ENCODE measurements around the gene C19orf25. TPM values are rescaled to one million over a fixed set of nuclear protein-coding genes. Genes with fewer than 3 reads are reported as not detected.

Gene C19orf25
- polyA plus RNA-seq, 1 of the 3 experiments (the other 2 are of a cell fraction), result 25.3 TPM

DNA sequence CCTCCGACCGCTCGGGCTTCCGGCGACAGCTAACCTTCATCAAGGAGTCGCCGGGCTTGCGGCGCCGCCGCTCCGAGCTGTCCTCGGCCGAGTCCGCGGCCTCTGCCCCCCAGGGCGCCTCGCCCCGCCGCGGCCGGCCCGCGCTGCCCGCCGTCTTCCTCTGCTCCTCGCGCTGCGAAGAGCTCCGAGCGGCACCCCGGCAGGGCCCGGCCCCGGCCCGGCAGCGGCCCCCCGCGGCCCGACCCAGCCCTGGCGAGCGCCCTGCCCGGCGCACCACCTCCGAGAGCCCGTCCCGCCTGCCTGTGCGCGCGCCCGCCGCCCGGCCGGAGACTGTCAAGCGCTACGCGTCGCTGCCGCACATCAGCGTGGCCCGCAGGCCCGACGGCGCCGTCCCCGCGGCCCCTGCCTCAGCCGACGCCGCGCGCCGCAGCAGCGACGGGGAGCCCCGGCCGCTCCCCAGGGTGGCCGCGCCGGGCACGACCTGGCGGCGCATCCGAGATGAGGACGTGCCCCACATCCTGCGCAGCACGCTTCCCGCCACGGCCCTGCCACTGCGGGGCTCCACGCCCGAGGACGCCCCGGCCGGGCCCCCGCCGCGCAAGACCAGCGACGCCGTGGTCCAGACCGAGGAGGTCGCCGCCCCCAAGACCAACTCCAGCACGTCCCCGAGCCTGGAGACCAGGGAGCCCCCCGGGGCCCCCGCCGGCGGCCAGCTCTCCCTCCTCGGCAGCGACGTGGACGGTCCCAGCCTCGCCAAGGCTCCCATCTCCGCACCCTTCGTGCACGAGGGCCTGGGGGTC lies 9.6 kb downstream of the C19orf25 start:
- peaks cover 0 to 22% of the 10 kb centered on the region in 2 experiments for H3K36me3 ChIP-seq (replicated peaks in 1 of 2; ENCODE audit: control insufficient read depth in 1 of 2, insufficient read depth in 2 of 2, low read length in 1 of 2)
- H3K9me2 ChIP-seq, result no peaks in the 10 kb centered on the region
- no peaks in the 10 kb centered on the region for H3K9me3 ChIP-seq
- 94% methylated on average over 51 of the region's 117 CpGs for WGBS (ENCODE audit: low lambda C conversion rate)
- peaks cover 8% of the 10 kb centered on the region; the same call in 1 of the 2 replicates for H3K79me2 ChIP-seq (ENCODE audit: insufficient read depth)
- H3K4me3 ChIP-seq (ENCODE audit: low read depth in 2 of 2, low read length in 1 of 2), result no peak overlapping the region
- no peaks in the 10 kb centered on the region for H3F3A ChIP-seq (replicated peaks; ENCODE audit: insufficient read depth)
- H3K4me1 ChIP-seq (ENCODE audit: control insufficient read depth in 1 of 2, insufficient read depth in 2 of 2, low read depth in 1 of 2, low read length in 1 of 2), result peaks cover 0 to 14% of the 10 kb centered on the region in 2 experiments; a peak in 1 of 4 replicates
- H3K4me2 ChIP-seq, result no peak overlapping the region
- no peak overlapping the region; a peak in 1 of 4 replicates for H3K27ac ChIP-seq (ENCODE audit: low read depth in 2 of 2, low read length in 1 of 2)
- no peak overlapping the region for H3K9ac ChIP-seq
- TF ChIP-seq MEF2A (IDR thresholded peaks at IDR 0.05; ENCODE audit: borderline replicate concordance, low read depth) (no peak), USF1 (IDR thresholded peaks at IDR 0.05; ENCODE audit: borderline replicate concordance, low read depth) (no peak), MAX (IDR thresholded peaks at IDR 0.05; ENCODE audit: low read depth) (no peak), RAD21 (IDR thresholded peaks at IDR 0.05; ENCODE audit: low read length) (no peak), SMC3 (IDR thresholded peaks at IDR 0.05; ENCODE audit: low read depth, low read length) (no peak)
- TF ChIP-seq, protein P1, sequence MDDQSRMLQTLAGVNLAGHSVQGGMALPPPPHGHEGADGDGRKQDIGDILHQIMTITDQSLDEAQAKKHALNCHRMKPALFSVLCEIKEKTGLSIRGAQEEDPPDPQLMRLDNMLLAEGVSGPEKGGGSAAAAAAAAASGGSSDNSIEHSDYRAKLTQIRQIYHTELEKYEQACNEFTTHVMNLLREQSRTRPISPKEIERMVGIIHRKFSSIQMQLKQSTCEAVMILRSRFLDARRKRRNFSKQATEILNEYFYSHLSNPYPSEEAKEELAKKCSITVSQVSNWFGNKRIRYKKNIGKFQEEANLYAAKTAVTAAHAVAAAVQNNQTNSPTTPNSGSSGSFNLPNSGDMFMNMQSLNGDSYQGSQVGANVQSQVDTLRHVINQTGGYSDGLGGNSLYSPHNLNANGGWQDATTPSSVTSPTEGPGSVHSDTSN (IDR thresholded peaks at IDR 0.05), result no peak
- H4K20me1 ChIP-seq (ENCODE audit: insufficient read depth), result peaks cover 23% of the 10 kb centered on the region
- DNase-seq, result no peak
- H2AFZ ChIP-seq (ENCODE audit: low read depth), result no peak overlapping the region
- no peaks in the 10 kb centered on the region for H3K27me3 ChIP-seq (ENCODE audit: insufficient read depth)
- ChIA-PET CTCF (interaction anchor here (2.7 kb wide), 1 partner anchor 24 kb away, joined by 11 read pairs; no protein-coding TSS in a partner anchor), POLR2A (no interaction called here)

DNA sequence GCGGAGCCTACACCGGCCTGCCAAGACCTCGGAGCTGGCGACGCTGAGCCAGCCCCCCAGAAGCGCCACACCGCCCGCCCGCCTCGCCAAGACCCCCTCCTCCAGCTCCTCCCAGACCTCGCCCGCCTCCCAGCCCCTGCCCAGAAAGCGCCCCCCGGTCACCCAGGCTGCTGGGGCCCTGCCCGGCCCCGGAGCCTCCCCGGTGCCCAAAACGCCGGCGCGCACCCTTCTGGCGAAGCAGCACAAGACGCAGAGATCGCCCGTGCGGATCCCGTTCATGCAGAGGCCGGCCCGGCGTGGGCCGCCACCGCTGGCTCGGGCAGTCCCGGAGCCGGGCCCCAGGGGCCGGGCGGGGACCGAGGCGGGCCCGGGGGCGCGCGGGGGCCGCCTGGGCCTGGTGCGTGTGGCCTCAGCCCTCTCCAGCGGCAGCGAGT lies 10.2 kb downstream of the C19orf25 start:
- peaks cover 0 to 22% of the 10 kb centered on the region in 2 experiments for H3K36me3 ChIP-seq (replicated peaks in 1 of 2; ENCODE audit: control insufficient read depth in 1 of 2, insufficient read depth in 2 of 2, low read length in 1 of 2)
- WGBS (ENCODE audit: low lambda C conversion rate), result 75% methylated on average over 2 of the region's 47 CpGs
- H3K4me3 ChIP-seq (ENCODE audit: low read depth in 2 of 2, low read length in 1 of 2), result no peak overlapping the region
- no peaks in the 10 kb centered on the region for H3F3A ChIP-seq (replicated peaks; ENCODE audit: insufficient read depth)
- peaks cover 0 to 12% of the 10 kb centered on the region in 2 experiments; a peak in 1 of 4 replicates for H3K4me1 ChIP-seq (ENCODE audit: control insufficient read depth in 1 of 2, insufficient read depth in 2 of 2, low read depth in 1 of 2, low read length in 1 of 2)
- H3K9me2 ChIP-seq, result no peaks in the 10 kb centered on the region
- no peak overlapping the region for H3K9ac ChIP-seq
- H4K20me1 ChIP-seq (ENCODE audit: insufficient read depth), result peaks cover 18% of the 10 kb centered on the region; the same call in 1 of the 2 replicates
- H3K4me2 ChIP-seq, result no peak overlapping the region
- peaks cover 8% of the 10 kb centered on the region; the same call in 1 of the 2 replicates for H3K79me2 ChIP-seq (ENCODE audit: insufficient read depth)
- POLR2A ChIA-PET, result no interaction called here
- H2AFZ ChIP-seq (ENCODE audit: low read depth), result no peak overlapping the region
- H3K9me3 ChIP-seq, result no peaks in the 10 kb centered on the region
- DNase-seq, result no peak
- TF ChIP-seq YY1 (IDR thresholded peaks at IDR 0.05; ENCODE audit: low read depth), result no peak
- CTCF ChIA-PET, result interaction anchor here (2.7 kb wide), 1 partner anchor 24 kb away, joined by 11 read pairs; no protein-coding TSS in a partner anchor
- no peaks in the 10 kb centered on the region for H3K27me3 ChIP-seq (ENCODE audit: insufficient read depth)
- no peak overlapping the region; a peak in 1 of 4 replicates for H3K27ac ChIP-seq (ENCODE audit: low read depth in 2 of 2, low read length in 1 of 2)

Measured in SK-N-SH (cell line).